H1 (cell line): Measurements from ENCODE around the gene GMEB2. TPM values are rescaled to one million over a fixed set of nuclear protein-coding genes. Genes with fewer than 3 reads are reported as not detected.
A peak's percentile ranks its signal among the peaks of the same experiment; 100 is the strongest.

Experiments used
- CEBPB ChIP-seq: IDR thresholded peaks from 2 replicates; pipeline ENCODE4 v1.6.1; 2012; ENCODE audit warnings: low read depth, low read length
- JUN ChIP-seq: IDR thresholded peaks from 2 replicates; pipeline ENCODE4 v1.6.1; 2011; ENCODE audit warnings: low read depth, mild to moderate bottlenecking, improper control_type of control experiment, low read length
- KDM4A ChIP-seq: IDR thresholded peaks from one replicate; pipeline ENCODE4 v1.7.1; 2012; ENCODE audit warnings: low read depth, mild to moderate bottlenecking, moderate library complexity, low read length, inconsistent platforms; ENCODE audit not compliant: severe bottlenecking
- NRF1 ChIP-seq: IDR thresholded peaks from 2 replicates; pipeline ENCODE4 v1.6.1; 2011; ENCODE audit warnings: mild to moderate bottlenecking, low read depth, low read length, improper control_type of control experiment
- POLR2AphosphoS5 ChIP-seq: IDR thresholded peaks from 2 replicates; pipeline ENCODE4 v1.6.1; 2011; ENCODE audit warnings: low read depth, low read length
- SP4 ChIP-seq: IDR thresholded peaks from 2 replicates; pipeline ENCODE4 v1.6.1; 2012; ENCODE audit warnings: low read length, inconsistent platforms
- TEAD4 ChIP-seq: IDR thresholded peaks from 2 replicates; pipeline ENCODE4 v1.6.1; 2012; ENCODE audit warnings: low read depth, low read length, inconsistent platforms, mixed read lengths
- polyA plus RNA-seq, 7 experiments: library from polyadenylated mRNA; depleted of rRNA in 3 of 7; stranded (reverse) in 5 of 7; unstranded in 2 of 7; fragments of >200 nt in 5 of 7; fragments of 200-250 nt in 2 of 7; gene quantifications; 1 replicate in 5 of 7; 2 replicates in 1 of 7; 4 replicates in 1 of 7; pipeline versions ENCODE4 v1.2.1 to v1.2.3, GENCODE V29; 2011 to 2013; ENCODE audit warnings: missing spikeins in 2 of 7, mixed read lengths in 2 of 7
- total RNA-seq: library from RNA; stranded (reverse); fragmentation: NEBNext Ultra II Directional; extraction: Animal tissue kit (Norgen Biotek cat#: 25700); gene quantifications from 2 replicates; pipeline ENCODE4 v1.2.1, GENCODE V29; 2021
- TF ChIP-seq, protein P1 (sequence below): fragments of 300-600 bp; sonication (generic); IDR thresholded peaks from 2 replicates; pipeline ENCODE4 v1.7.1; 2012; ENCODE audit warnings: low read length, moderate library complexity, mild to moderate bottlenecking, inconsistent platforms; ENCODE audit not compliant: insufficient replicate concordance
- TF ChIP-seq, protein P2 (sequence below), 3 experiments: IDR thresholded peaks; 1 replicate in 2 of 3; 2 replicates in 1 of 3; pipeline versions ENCODE4 v1.5.1 to v1.6.1; 2011; ENCODE audit warnings: low read length in 3 of 3, mild to moderate bottlenecking in 3 of 3, inconsistent platforms in 2 of 3, low read depth in 1 of 3, moderate library complexity in 1 of 3; ENCODE audit not compliant: insufficient read depth in 1 of 3; ENCODE audit errors: control extremely low read depth in 1 of 3

The GMEB2 gene
- total and polyA plus RNA-seq, 2 of the 8 experiments (the other 6 are each of a cell fraction or from before 2014, with no cell fraction given): 12.9 to 14.2 TPM

DNA sequence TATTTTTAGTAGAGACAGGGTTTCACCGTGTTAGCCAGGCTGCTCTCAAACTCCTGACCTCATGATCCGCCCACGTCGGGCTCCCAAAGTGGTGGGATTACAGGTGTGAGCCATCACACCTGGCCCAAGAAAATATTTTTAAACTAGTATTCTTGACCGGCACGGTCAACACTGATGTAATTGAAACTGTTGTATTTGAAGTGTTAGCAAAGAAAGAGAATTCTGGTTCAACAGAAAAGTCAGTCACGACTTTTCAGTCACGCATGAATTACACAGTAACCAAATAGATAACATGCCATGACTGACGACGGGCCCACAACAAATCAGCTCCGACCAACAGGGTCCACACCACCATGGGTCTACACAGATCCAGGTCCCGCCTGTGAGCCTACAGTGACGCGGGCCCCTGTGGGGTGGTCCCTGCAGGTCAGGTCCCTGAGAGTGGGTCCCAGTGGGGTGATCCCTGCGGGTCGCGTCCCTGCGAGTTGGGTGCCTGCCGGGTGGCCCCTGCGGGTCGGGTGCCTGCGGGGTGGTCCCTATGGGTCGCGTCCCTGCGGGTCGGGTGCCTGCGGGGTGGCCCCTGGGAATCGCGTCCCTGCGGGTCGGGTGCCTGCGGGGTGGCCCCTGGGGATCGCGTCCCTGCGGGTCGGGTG lies 1.0 kb downstream of the GMEB2 start (continued):
- TF ChIP-seq, protein P1, sequence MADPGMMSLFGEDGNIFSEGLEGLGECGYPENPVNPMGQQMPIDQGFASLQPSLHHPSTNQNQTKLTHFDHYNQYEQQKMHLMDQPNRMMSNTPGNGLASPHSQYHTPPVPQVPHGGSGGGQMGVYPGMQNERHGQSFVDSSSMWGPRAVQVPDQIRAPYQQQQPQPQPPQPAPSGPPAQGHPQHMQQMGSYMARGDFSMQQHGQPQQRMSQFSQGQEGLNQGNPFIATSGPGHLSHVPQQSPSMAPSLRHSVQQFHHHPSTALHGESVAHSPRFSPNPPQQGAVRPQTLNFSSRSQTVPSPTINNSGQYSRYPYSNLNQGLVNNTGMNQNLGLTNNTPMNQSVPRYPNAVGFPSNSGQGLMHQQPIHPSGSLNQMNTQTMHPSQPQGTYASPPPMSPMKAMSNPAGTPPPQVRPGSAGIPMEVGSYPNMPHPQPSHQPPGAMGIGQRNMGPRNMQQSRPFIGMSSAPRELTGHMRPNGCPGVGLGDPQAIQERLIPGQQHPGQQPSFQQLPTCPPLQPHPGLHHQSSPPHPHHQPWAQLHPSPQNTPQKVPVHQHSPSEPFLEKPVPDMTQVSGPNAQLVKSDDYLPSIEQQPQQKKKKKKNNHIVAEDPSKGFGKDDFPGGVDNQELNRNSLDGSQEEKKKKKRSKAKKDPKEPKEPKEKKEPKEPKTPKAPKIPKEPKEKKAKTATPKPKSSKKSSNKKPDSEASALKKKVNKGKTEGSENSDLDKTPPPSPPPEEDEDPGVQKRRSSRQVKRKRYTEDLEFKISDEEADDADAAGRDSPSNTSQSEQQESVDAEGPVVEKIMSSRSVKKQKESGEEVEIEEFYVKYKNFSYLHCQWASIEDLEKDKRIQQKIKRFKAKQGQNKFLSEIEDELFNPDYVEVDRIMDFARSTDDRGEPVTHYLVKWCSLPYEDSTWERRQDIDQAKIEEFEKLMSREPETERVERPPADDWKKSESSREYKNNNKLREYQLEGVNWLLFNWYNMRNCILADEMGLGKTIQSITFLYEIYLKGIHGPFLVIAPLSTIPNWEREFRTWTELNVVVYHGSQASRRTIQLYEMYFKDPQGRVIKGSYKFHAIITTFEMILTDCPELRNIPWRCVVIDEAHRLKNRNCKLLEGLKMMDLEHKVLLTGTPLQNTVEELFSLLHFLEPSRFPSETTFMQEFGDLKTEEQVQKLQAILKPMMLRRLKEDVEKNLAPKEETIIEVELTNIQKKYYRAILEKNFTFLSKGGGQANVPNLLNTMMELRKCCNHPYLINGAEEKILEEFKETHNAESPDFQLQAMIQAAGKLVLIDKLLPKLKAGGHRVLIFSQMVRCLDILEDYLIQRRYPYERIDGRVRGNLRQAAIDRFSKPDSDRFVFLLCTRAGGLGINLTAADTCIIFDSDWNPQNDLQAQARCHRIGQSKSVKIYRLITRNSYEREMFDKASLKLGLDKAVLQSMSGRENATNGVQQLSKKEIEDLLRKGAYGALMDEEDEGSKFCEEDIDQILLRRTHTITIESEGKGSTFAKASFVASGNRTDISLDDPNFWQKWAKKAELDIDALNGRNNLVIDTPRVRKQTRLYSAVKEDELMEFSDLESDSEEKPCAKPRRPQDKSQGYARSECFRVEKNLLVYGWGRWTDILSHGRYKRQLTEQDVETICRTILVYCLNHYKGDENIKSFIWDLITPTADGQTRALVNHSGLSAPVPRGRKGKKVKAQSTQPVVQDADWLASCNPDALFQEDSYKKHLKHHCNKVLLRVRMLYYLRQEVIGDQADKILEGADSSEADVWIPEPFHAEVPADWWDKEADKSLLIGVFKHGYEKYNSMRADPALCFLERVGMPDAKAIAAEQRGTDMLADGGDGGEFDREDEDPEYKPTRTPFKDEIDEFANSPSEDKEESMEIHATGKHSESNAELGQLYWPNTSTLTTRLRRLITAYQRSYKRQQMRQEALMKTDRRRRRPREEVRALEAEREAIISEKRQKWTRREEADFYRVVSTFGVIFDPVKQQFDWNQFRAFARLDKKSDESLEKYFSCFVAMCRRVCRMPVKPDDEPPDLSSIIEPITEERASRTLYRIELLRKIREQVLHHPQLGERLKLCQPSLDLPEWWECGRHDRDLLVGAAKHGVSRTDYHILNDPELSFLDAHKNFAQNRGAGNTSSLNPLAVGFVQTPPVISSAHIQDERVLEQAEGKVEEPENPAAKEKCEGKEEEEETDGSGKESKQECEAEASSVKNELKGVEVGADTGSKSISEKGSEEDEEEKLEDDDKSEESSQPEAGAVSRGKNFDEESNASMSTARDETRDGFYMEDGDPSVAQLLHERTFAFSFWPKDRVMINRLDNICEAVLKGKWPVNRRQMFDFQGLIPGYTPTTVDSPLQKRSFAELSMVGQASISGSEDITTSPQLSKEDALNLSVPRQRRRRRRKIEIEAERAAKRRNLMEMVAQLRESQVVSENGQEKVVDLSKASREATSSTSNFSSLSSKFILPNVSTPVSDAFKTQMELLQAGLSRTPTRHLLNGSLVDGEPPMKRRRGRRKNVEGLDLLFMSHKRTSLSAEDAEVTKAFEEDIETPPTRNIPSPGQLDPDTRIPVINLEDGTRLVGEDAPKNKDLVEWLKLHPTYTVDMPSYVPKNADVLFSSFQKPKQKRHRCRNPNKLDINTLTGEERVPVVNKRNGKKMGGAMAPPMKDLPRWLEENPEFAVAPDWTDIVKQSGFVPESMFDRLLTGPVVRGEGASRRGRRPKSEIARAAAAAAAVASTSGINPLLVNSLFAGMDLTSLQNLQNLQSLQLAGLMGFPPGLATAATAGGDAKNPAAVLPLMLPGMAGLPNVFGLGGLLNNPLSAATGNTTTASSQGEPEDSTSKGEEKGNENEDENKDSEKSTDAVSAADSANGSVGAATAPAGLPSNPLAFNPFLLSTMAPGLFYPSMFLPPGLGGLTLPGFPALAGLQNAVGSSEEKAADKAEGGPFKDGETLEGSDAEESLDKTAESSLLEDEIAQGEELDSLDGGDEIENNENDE: no peak
- TF ChIP-seq, protein P2, sequence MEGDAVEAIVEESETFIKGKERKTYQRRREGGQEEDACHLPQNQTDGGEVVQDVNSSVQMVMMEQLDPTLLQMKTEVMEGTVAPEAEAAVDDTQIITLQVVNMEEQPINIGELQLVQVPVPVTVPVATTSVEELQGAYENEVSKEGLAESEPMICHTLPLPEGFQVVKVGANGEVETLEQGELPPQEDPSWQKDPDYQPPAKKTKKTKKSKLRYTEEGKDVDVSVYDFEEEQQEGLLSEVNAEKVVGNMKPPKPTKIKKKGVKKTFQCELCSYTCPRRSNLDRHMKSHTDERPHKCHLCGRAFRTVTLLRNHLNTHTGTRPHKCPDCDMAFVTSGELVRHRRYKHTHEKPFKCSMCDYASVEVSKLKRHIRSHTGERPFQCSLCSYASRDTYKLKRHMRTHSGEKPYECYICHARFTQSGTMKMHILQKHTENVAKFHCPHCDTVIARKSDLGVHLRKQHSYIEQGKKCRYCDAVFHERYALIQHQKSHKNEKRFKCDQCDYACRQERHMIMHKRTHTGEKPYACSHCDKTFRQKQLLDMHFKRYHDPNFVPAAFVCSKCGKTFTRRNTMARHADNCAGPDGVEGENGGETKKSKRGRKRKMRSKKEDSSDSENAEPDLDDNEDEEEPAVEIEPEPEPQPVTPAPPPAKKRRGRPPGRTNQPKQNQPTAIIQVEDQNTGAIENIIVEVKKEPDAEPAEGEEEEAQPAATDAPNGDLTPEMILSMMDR (IDR thresholded peaks at IDR 0.05; ENCODE audit: control extremely low read depth in 1 of 3, insufficient read depth in 1 of 3, low read depth in 1 of 3, low read length in 3 of 3): no peak
- no peak for TF ChIP-seq JUN
- no peak for TF ChIP-seq NRF1
- TF ChIP-seq SP4: no peak
- TF ChIP-seq KDM4A: peak; percentile 10
- no peak for TF ChIP-seq CEBPB
- no peak for TF ChIP-seq TEAD4
- no peak for TF ChIP-seq POLR2AphosphoS5
